22Rv1 (cell line): Measurements from ENCODE around the gene CACNG3.

ENCODE experiments used
- ZFX ChIP-seq: fragments of 450-650 bp; IDR thresholded peaks from 2 replicates; pipeline ENCODE4 v1.6.1; 2017; ENCODE audit warnings: antibody characterized with exemption, borderline replicate concordance
- TF ChIP-seq, protein P1 (sequence below): fragments of 450-650 bp; IDR thresholded peaks from 2 replicates; pipeline ENCODE4 v1.5.1; 2017; ENCODE audit warnings: mild to moderate bottlenecking

DNA sequence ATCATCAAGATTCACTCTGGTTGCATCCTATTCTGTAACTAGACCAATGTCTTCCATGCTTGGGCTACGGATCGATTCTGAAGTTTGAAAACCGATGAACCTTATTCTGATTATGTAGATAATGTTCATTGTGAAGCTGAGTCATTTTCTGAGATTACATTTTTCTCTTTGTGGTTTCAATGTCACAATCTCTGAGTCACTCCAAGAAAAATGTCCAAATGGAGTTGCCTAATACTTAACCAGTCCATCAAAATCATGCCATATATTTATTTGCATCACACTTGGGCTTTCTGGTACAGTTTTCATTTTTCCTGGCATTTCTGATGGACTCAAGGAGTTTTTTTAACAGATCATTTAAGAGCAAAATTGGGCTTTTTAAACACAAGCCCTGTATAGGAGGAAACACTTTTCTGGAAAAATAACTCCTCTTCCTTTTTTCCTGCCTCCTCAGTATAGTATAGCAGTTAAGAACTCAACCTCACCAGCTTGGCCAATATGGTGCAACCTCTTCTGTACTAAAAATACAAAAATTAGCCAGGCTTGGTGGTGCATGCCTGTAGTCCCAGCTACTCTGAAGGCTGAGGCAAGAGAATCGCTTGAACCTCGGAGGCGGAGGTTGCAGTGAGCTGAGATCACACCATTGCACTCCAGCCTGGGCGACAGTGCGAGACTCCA, 17.5 kb downstream of the CACNG3 start:
- TF ChIP-seq, protein P1, sequence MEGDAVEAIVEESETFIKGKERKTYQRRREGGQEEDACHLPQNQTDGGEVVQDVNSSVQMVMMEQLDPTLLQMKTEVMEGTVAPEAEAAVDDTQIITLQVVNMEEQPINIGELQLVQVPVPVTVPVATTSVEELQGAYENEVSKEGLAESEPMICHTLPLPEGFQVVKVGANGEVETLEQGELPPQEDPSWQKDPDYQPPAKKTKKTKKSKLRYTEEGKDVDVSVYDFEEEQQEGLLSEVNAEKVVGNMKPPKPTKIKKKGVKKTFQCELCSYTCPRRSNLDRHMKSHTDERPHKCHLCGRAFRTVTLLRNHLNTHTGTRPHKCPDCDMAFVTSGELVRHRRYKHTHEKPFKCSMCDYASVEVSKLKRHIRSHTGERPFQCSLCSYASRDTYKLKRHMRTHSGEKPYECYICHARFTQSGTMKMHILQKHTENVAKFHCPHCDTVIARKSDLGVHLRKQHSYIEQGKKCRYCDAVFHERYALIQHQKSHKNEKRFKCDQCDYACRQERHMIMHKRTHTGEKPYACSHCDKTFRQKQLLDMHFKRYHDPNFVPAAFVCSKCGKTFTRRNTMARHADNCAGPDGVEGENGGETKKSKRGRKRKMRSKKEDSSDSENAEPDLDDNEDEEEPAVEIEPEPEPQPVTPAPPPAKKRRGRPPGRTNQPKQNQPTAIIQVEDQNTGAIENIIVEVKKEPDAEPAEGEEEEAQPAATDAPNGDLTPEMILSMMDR: no peak
- TF ChIP-seq ZFX: no peak
